AG10803 (cell line): Measurements from ENCODE around the gene USP36.

Experiments
- DNase-seq: peaks from one replicate; pipeline ENCODE4 v3.0.0; 2010; ENCODE audit warnings: low read depth
- H3K4me3 ChIP-seq: 2 replicates; pipeline ENCODE4 v1.5.1; 2011; ENCODE audit warnings: mild to moderate bottlenecking, low read length, control low read depth
- CTCF ChIP-seq: conservative IDR thresholded peaks from 2 replicates; pipeline ENCODE4 v1.5.1; 2011; ENCODE audit warnings: mild to moderate bottlenecking, low read length, control low read depth, inconsistent platforms

Gene USP36

DNA sequence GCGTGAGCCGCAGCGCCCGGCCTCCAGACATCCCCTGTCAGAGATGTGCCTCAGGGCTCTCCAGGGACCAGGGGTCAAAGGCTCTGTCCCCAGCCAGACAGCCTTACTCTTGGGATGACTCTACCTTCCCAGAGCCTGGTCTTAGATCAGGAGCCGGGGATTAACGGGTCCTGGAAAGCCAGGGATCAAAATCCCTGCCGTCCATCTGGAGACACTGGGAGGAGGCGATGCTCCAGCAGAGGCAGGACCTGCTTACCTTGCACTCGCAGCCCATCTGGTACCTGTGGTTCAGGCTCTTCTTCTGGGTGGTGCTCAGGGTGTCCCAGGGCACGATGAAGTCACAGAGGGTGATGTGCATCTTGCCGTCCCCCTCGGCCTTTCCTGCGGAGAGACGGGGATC is 16.7 kb upstream of the USP36 start:
- no peak overlapping the region for H3K4me3 ChIP-seq
- DNase-seq, result no peak
- TF ChIP-seq CTCF, result no peak

DNA sequence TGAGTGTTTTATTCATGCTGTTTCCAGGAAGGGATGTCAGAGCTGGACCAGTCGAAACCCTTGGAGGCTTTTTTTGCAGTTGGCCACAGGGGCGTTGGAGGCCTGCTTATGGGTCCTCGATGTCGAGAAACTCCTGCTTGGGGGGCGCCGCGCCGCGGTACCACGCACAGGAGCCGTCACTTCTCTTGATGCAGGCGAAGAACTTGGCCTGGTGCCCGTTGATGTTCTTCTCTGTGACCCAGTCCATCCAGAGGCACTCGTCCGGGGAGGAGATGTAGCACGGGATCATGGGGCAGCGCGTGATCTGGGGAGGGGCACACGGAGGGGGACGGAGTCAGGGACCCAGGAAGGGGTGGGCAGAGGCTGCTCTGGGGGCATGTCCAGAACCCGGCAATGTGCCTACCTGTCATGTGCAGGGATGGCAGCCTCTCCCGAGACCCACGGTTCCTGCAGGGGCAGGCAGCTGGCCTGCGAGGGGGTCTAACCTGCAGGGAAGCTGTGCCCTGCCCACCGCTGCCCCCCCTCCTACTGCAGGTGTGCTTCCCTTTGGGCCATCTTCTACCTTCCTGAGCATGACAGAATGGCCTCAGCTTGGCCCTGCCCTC is 15.0 kb upstream of the USP36 start:
- no peak overlapping the region for H3K4me3 ChIP-seq
- DNase-seq, result no peak
- no peak for TF ChIP-seq CTCF

- no peak for DNase-seq
- no peak overlapping the region for H3K4me3 ChIP-seq
- no peak for TF ChIP-seq CTCF
Observed at GRCh38 chr17:78854508-78854907, 13.9 kb upstream of the USP36 start.

DNA sequence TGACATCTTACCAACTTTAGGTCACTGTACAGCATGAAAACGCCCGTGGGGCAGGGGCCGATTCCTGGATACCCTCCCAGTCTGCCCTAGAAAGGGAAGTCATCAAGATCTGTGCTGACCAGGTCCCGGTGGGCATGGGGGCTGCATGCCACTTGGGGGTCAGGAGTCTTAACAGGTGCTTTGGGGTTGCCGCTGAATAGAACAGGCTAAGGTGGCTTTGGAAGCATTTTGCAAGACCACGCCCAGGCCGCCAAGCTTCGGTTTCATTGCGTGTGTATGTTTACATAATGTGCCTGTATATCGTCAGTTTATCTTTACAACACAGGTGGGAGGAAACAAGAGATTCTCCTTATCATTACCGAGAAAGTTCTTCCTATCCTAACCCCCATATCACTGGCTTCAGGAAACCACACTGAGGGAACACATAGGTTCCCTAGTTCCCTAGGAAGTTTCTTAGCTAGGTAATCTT is 13.3 kb upstream of the USP36 start:
- no peak for TF ChIP-seq CTCF
- no peak overlapping the region for H3K4me3 ChIP-seq
- no peak for DNase-seq

- no peak overlapping the region for H3K4me3 ChIP-seq
- DNase-seq, result no peak
Observed at GRCh38 chr17:78852709-78853121, 12.1 kb upstream of the USP36 start.

GRCh38 chr17:78849026-78849425 is 8.4 kb upstream of the USP36 start:
- TF ChIP-seq CTCF, result no peak
- no peak overlapping the region for H3K4me3 ChIP-seq
- DNase-seq, result no peak

More at GRCh38 chr17:78852709-78853121, 12.1 kb upstream of the USP36 start:
- TF ChIP-seq CTCF, result no peak

GRCh38 chr17:78847052-78847451 is 6.4 kb upstream of the USP36 start:
- no peak overlapping the region for H3K4me3 ChIP-seq
- TF ChIP-seq CTCF, result no peak
- DNase-seq, result no peak
